T-helper 22 cell (primary cell): ENCODE results near the gene NEMF.
"Not testable (repeated sequence)": the region's sequence is repeated elsewhere in the genome, so short reads cannot be mapped to it uniquely, and the experiment has no call there.

Source experiments
- DNase-seq: peaks from one replicate; pipeline ENCODE4 v3.0.0-alpha.2; 2020; ENCODE audit warnings: low read depth

The NEMF gene

DNA sequence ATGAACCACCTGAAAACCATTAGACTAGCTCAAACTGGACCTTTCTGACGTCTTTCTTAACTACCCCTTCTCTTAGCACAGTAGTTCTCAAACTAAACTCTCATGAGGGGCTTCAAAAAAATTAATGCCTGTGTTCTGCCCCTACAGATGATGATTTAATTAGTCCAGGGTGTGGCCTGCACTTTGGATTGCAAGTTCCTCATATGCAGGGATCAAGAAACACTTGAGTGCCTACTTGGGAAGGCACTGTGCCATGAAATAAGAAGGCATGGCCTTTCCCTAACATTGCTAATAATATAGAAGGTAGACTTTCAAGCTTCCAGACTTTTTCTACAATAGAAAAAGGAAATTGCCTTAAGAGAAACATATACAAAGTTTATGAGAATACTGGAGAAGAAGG lies 107.4 kb downstream of the NEMF start:
- DNase-seq = no peak

DNA sequence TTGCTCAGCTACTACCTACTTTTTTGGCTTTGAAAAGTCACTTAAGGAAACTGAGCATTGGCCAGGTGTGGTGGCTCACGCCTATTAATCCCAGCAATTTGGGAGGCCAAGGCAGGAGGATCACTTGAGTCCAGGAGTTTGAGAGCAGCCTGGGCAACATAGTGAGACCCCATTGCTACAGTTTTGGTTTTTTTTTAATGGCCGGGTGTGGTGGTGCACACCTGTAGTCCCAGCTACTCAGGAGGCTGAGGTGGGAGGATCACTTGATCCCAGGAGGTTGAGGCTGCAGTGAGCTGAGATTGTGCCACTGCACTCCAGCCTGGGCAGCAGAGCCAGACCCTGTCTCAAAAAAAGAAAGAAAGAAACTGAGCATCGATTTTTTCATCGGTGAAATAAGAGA lies 116.9 kb downstream of the NEMF start:
- DNase-seq = not testable (repeated sequence)

- no peak for DNase-seq
Observed at GRCh38 chr14:49733836-49734235, 118.8 kb downstream of the NEMF start.

DNA sequence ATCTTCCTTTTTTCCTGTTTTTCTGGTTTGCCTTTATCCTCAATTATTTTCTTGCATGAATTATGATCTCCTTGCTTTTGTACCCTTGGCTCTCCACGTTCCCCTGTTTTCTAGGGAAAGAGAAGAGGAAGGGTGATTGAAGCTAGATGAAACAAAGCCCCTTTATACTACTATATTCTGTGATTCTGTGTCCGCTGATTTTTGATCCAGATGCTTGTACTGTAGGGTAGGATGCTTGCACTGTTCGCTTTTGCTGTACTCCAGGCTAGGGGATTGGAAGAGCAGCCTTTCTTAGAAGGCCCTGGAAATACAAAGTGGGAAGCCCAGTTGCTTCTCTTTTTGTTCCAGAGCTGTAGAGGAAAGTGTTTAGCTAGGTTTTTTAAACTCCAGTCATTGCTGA lies 119.7 kb downstream of the NEMF start:
- no peak for DNase-seq
